Testis (tissue), 3 donors: Measurements from ENCODE around the gene STRIP2. TPM values are rescaled to one million over a fixed set of nuclear protein-coding genes. Genes with fewer than 3 reads are reported as not detected.

Source experiments
- DNase-seq: peaks from one replicate; pipeline ENCODE4 v3.0.0-alpha.2; 2019
- H3K27ac ChIP-seq, 2 donors: fragments of 200-600 bp; sonication (generic); one replicate each; pipeline ENCODE4 v1.5.1; 2019
- H3K27me3 ChIP-seq: fragments of 200-600 bp; sonication (generic); one replicate; pipeline ENCODE4 v1.5.1; 2019
- H3K36me3 ChIP-seq: fragments of 200-600 bp; sonication (generic); one replicate; pipeline ENCODE4 v1.5.1; 2017; ENCODE audit warnings: low read depth; ENCODE audit errors: missing control alignments
- H3K4me1 ChIP-seq: fragments of 200-600 bp; sonication (generic); one replicate; pipeline ENCODE4 v1.5.1; 2019
- H3K4me3 ChIP-seq, 2 donors: fragments of 200-600 bp; sonication (generic); one replicate each; pipeline ENCODE4 v1.5.1; 2017 to 2019
- H3K9me3 ChIP-seq: fragments of 200-600 bp; sonication (generic); one replicate; pipeline ENCODE4 v1.5.1; 2017
- CTCF ChIP-seq, 3 experiments: fragments of 450-650 bp in 2 of 3; fragments of 200-600 bp in 1 of 3; sonication (generic) in 1 of 3; IDR thresholded peaks; one replicate each; pipeline ENCODE4 v1.5.1; 2016 to 2019; ENCODE audit warnings: antibody characterized with exemption in 3 of 3, mild to moderate bottlenecking in 2 of 3, moderate library complexity in 1 of 3
- POLR2A ChIP-seq: fragments of 450-650 bp; IDR thresholded peaks from one replicate; pipeline ENCODE4 v1.6.1; 2017; ENCODE audit warnings: antibody characterized with exemption, mild to moderate bottlenecking, moderate library complexity
- WGBS, 2 donors: methylation state at CpG; one replicate each; pipeline ENCODE4 v1.1.5; 2018; 5-methylcytosine and 5-hydroxymethylcytosine counted together
- intact Hi-C: fragments of 100-400 bp; cut with DNase I; formaldehyde crosslinking; loops from one replicate; pipeline ENCODE4 v1.15.1; 2023; ENCODE audit warnings: low total_unique reads
- polyA plus RNA-seq: library from polyadenylated mRNA; stranded (reverse); fragments of 350-450 nt; fragmentation: Illumina TruSeq; extraction: RNeasy Lipid Tissue Mini Kit (QIAGEN cat#74804); gene quantifications from one replicate; pipeline ENCODE4 v1.2.3, GENCODE V29; 2014; ENCODE audit warnings: low read depth, low replicate concordance; ENCODE audit not compliant: insufficient read depth
- total RNA-seq, 2 donors: library from RNA; depleted of rRNA; stranded (reverse); fragments of >200 nt; gene quantifications; one replicate each; pipeline ENCODE4 v1.2.3, GENCODE V29; 2016

STRIP2 gene
- total and polyA plus RNA-seq, 3 donors from 2014 or later: 18.8 to 54.0 (median 25.5) TPM

- H3K4me1 ChIP-seq: no peaks in the 10 kb centered on the region
- H3K27me3 ChIP-seq: no peaks in the 10 kb centered on the region
- no peaks in the 10 kb centered on the region for H3K9me3 ChIP-seq
- H3K27ac ChIP-seq: no peak overlapping the region
- no peak for DNase-seq
- no peak overlapping the region for H3K4me3 ChIP-seq
- no peak for TF ChIP-seq CTCF (IDR thresholded peaks at IDR 0.05)
- TF ChIP-seq POLR2A: no peak
- H3K36me3 ChIP-seq: no peaks in the 10 kb centered on the region
- WGBS, 2 donors: 66 to 70% methylated on average over 7 of the region's 7 CpGs
- intact Hi-C loops: no loop called here
Measured at GRCh38 chr7:129496653-129497052, 62.4 kb downstream of the STRIP2 start.

- intact Hi-C loops: no loop called here
- Histone ChIP-seq H3K9me3 (no peaks in the 10 kb centered on the region), H3K27me3 (no peaks in the 10 kb centered on the region), H3K4me1 (no peaks in the 10 kb centered on the region), H3K36me3 (no peaks in the 10 kb centered on the region), H3K27ac (no peak overlapping the region), H3K4me3 (no peak overlapping the region)
- 67 to 69% methylated on average over 4 of the region's 4 CpGs for WGBS, 2 donors
- no peak for DNase-seq
- no peak for TF ChIP-seq POLR2A
- TF ChIP-seq CTCF (IDR thresholded peaks at IDR 0.05): no peak
Measured at GRCh38 chr7:129497156-129497555, 62.9 kb downstream of the STRIP2 start.

GRCh38 chr7:129498021-129498420, 63.8 kb downstream of the STRIP2 start:
- no peak for DNase-seq
- intact Hi-C loops: no loop called here

GRCh38 chr7:129499999-129500398, 65.8 kb downstream of the STRIP2 start:
- TF ChIP-seq POLR2A (no peak), CTCF (IDR thresholded peaks at IDR 0.05) (no peak)
- H3K4me1 ChIP-seq: no peaks in the 10 kb centered on the region
- H3K4me3 ChIP-seq: no peak overlapping the region
- DNase-seq: no peak
- H3K27ac ChIP-seq: no peak overlapping the region
- 90 to 91% methylated on average over 6 of the region's 6 CpGs for WGBS, 2 donors
- intact Hi-C loops: no loop called here
- no peaks in the 10 kb centered on the region for H3K27me3 ChIP-seq
- H3K36me3 ChIP-seq: no peaks in the 10 kb centered on the region
- no peaks in the 10 kb centered on the region for H3K9me3 ChIP-seq

More at GRCh38 chr7:129498021-129498420, 63.8 kb downstream of the STRIP2 start:
- no peaks in the 10 kb centered on the region for H3K36me3 ChIP-seq
- no peak for TF ChIP-seq CTCF (IDR thresholded peaks at IDR 0.05)
- no peak for TF ChIP-seq POLR2A
- no peak overlapping the region for H3K4me3 ChIP-seq
- no peaks in the 10 kb centered on the region for H3K27me3 ChIP-seq
- WGBS, 2 donors: 100% methylated on average over 1 of the region's 1 CpG
- no peak overlapping the region for H3K27ac ChIP-seq
- H3K9me3 ChIP-seq: no peaks in the 10 kb centered on the region
- no peaks in the 10 kb centered on the region for H3K4me1 ChIP-seq
